ENCODE data around the gene PLCL2. TPM values are rescaled to one million over a fixed set of nuclear protein-coding genes. Genes with fewer than 3 reads are reported as not detected.

The PLCL2 gene
- total and polyA plus RNA-seq, 10 of the 15 experiments (the other 5 are each of a cell fraction or from before 2014, with no cell fraction given) = 7.5 to 37.3 (median 21.7) TPM

DNA sequence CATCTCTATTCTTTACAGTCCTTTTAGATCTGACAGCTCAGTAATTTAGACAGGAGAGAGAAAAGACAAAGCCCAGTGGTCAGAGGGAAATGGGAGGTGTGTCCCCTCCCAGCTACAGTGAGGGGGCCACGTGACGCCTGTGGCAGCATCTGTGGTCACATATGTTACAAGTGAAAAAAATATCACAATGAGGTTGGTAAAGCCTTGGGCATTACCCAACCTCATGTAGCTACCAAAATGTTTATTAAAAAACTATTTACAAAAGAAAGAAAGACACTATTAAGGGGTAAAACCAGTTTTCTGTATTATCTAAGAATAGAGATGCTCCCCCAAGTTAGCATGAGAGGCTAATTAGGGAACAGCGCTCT lies 42.9 kb upstream of the PLCL2 start (continued):
- TF ChIP-seq ATF3 (IDR thresholded peaks at IDR 0.05; ENCODE audit: borderline replicate concordance, extremely low read depth, low read depth, low read length) = peak; percentile 77; the same call in 1 of the 2 replicates
- TF ChIP-seq ZNF274 (IDR thresholded peaks at IDR 0.05; ENCODE audit: insufficient read depth, insufficient read length) = no peak
- TF ChIP-seq, protein P1, sequence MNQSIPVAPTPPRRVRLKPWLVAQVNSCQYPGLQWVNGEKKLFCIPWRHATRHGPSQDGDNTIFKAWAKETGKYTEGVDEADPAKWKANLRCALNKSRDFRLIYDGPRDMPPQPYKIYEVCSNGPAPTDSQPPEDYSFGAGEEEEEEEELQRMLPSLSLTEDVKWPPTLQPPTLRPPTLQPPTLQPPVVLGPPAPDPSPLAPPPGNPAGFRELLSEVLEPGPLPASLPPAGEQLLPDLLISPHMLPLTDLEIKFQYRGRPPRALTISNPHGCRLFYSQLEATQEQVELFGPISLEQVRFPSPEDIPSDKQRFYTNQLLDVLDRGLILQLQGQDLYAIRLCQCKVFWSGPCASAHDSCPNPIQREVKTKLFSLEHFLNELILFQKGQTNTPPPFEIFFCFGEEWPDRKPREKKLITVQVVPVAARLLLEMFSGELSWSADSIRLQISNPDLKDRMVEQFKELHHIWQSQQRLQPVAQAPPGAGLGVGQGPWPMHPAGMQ (IDR thresholded peaks at IDR 0.05; ENCODE audit: borderline replicate concordance) = no peak
- TF ChIP-seq ASH2L (IDR thresholded peaks at IDR 0.05; ENCODE audit: borderline replicate concordance, low read depth) = no peak
- TF ChIP-seq ZNF24 (IDR thresholded peaks at IDR 0.05) = no peak
- no peak for TF ChIP-seq POLR2AphosphoS2 (IDR thresholded peaks at IDR 0.05; ENCODE audit: low read depth, low read length)
- TF ChIP-seq NKRF (conservative IDR thresholded peaks at IDR 0.05) = no peak
- no peak for TF ChIP-seq POLR2AphosphoS5 (IDR thresholded peaks at IDR 0.05; ENCODE audit: low read length)
- TF ChIP-seq DPF2 (IDR thresholded peaks at IDR 0.05) = no peak
- TF ChIP-seq NRF1 (conservative IDR thresholded peaks at IDR 0.05; ENCODE audit: low read depth, low read length) = no peak
- TF ChIP-seq PBX3 (IDR thresholded peaks at IDR 0.05; ENCODE audit: insufficient replicate concordance, low read depth, low read length) = no peak
- TF ChIP-seq REST (IDR thresholded peaks at IDR 0.05; ENCODE audit: low read depth, low read length) = no peak

All from GM12878 (cell line).